Immature natural killer cell (primary cell): ENCODE results near the gene TFAP2C. TPM values are rescaled to one million over a fixed set of nuclear protein-coding genes. Genes with fewer than 3 reads are reported as not detected.
"Not testable (repeated sequence)": the region's sequence is repeated elsewhere in the genome, so short reads cannot be mapped to it uniquely, and the experiment has no call there.

Source experiments
- DNase-seq, 3 donors: peaks; one replicate each; pipeline ENCODE4 v3.0.0; 2022; ENCODE audit warnings: mixed read lengths in 1 of 3
- H3K27ac Mint-ChIP-seq, 6 donors: one replicate each; pipeline ENCODE4 v1.8.0; 2020; ENCODE audit warnings: mixed read lengths in 6 of 6, mild to moderate bottlenecking in 5 of 6, inconsistent platforms in 4 of 6, moderate library complexity in 3 of 6
- H3K27me3 Mint-ChIP-seq, 3 donors: one replicate each; pipeline ENCODE4 v1.8.0; 2020 to 2021; ENCODE audit warnings: low read depth in 3 of 3, mild to moderate bottlenecking in 3 of 3, mixed read lengths in 3 of 3, moderate library complexity in 3 of 3, inconsistent platforms in 1 of 3
- H3K36me3 Mint-ChIP-seq, 3 donors: one replicate each; pipeline ENCODE4 v1.8.0; 2020; ENCODE audit warnings: mixed read lengths in 3 of 3, inconsistent platforms in 2 of 3, mild to moderate bottlenecking in 2 of 3
- H3K4me1 Mint-ChIP-seq, 2 donors: one replicate each; pipeline ENCODE4 v1.8.0; 2020; ENCODE audit warnings: inconsistent platforms in 2 of 2, mild to moderate bottlenecking in 2 of 2, mixed read lengths in 2 of 2, moderate library complexity in 1 of 2
- H3K4me3 Mint-ChIP-seq, 5 donors: one replicate each; pipeline ENCODE4 v1.8.0; 2020; ENCODE audit warnings: mild to moderate bottlenecking in 5 of 5, mixed read lengths in 5 of 5, inconsistent platforms in 3 of 5, moderate library complexity in 3 of 5
- H3K9me3 Mint-ChIP-seq, 6 donors: one replicate each; pipeline ENCODE4 v1.8.0; 2020; ENCODE audit warnings: mild to moderate bottlenecking in 6 of 6, mixed read lengths in 6 of 6, inconsistent platforms in 4 of 6, moderate library complexity in 3 of 6
- polyA plus RNA-seq, 3 donors: library from polyadenylated mRNA; unstranded; fragments of 300-500 nt; fragmentation: Illumina TruSeq; gene quantifications; one replicate each; pipeline ENCODE4 v1.2.3, GENCODE V29; 2021

Gene TFAP2C
- polyA plus RNA-seq, 3 donors from 2014 or later, result not detected

GRCh38 chr20:56637576-56637975 lies 8.5 kb downstream of the TFAP2C start:
- no peaks in the 10 kb centered on the region for H3K4me1 Mint-ChIP-seq
- DNase-seq, result no peak
- H3K9me3 Mint-ChIP-seq, result no peaks in the 10 kb centered on the region
- H3K27ac Mint-ChIP-seq, result no peak overlapping the region
- peaks cover 4 to 31% (median 13%) of the 10 kb centered on the region in 3 donors for H3K27me3 Mint-ChIP-seq
- no peaks in the 10 kb centered on the region for H3K36me3 Mint-ChIP-seq
- no peak overlapping the region for H3K4me3 Mint-ChIP-seq

GRCh38 chr20:56646599-56646998 lies 17.5 kb downstream of the TFAP2C start:
- Mint-ChIP-seq H3K9me3 (peaks cover 0 to 3% (median 0%) of the 10 kb centered on the region in 6 donors), H3K4me1 (no peaks in the 10 kb centered on the region), H3K36me3 (no peaks in the 10 kb centered on the region), H3K27me3 (peaks cover 0 to 10% (median 2%) of the 10 kb centered on the region in 3 donors), H3K4me3 (no peak overlapping the region), H3K27ac (no peak overlapping the region)
- DNase-seq, result no peak

GRCh38 chr20:56653211-56653610 lies 24.1 kb downstream of the TFAP2C start:
- no peaks in the 10 kb centered on the region for H3K4me1 Mint-ChIP-seq
- H3K4me3 Mint-ChIP-seq, result no peak overlapping the region
- H3K9me3 Mint-ChIP-seq, result peaks cover 0 to 2% (median 0%) of the 10 kb centered on the region in 6 donors
- peaks cover 0 to 2% (median 2%) of the 10 kb centered on the region in 3 donors for H3K27me3 Mint-ChIP-seq
- H3K36me3 Mint-ChIP-seq, result no peaks in the 10 kb centered on the region
- H3K27ac Mint-ChIP-seq, result no peak overlapping the region
- DNase-seq, result no peak

- Mint-ChIP-seq H3K27ac (no peak overlapping the region), H3K27me3 (peaks cover 0 to 2% (median 2%) of the 10 kb centered on the region in 3 donors), H3K4me1 (no peaks in the 10 kb centered on the region), H3K9me3 (peaks cover 0 to 2% (median 0%) of the 10 kb centered on the region in 6 donors), H3K4me3 (no peak overlapping the region), H3K36me3 (no peaks in the 10 kb centered on the region)
- DNase-seq, result no peak
These were observed 27.5 kb downstream of the TFAP2C start for GRCh38 chr20:56656632-56657031.

- peaks cover 0 to 2% (median 2%) of the 10 kb centered on the region in 3 donors for H3K27me3 Mint-ChIP-seq
- H3K4me1 Mint-ChIP-seq, result no peaks in the 10 kb centered on the region
- no peak for DNase-seq
- peaks cover 0 to 2% (median 0%) of the 10 kb centered on the region in 6 donors for H3K9me3 Mint-ChIP-seq
- no peaks in the 10 kb centered on the region for H3K36me3 Mint-ChIP-seq
- H3K27ac Mint-ChIP-seq, result no peak overlapping the region
- H3K4me3 Mint-ChIP-seq, result no peak overlapping the region
These were observed 28.8 kb downstream of the TFAP2C start for GRCh38 chr20:56657879-56658278.

- H3K4me1 Mint-ChIP-seq, H3K27ac Mint-ChIP-seq, H3K27me3 Mint-ChIP-seq, H3K9me3 Mint-ChIP-seq, DNase-seq, H3K4me3 Mint-ChIP-seq, H3K36me3 Mint-ChIP-seq: not testable (repeated sequence)
These were observed 29.3 kb downstream of the TFAP2C start for GRCh38 chr20:56658341-56658947.

GRCh38 chr20:56663660-56664059 lies 34.6 kb downstream of the TFAP2C start:
- H3K36me3 Mint-ChIP-seq, result no peaks in the 10 kb centered on the region
- H3K27ac Mint-ChIP-seq, result no peak overlapping the region
- no peak overlapping the region for H3K4me3 Mint-ChIP-seq

GRCh38 chr20:56664796-56665195 lies 35.7 kb downstream of the TFAP2C start:
- Mint-ChIP-seq H3K27ac (no peak overlapping the region), H3K9me3 (no peaks in the 10 kb centered on the region), H3K27me3 (peaks cover 0 to 2% (median 0%) of the 10 kb centered on the region in 3 donors), H3K36me3 (no peaks in the 10 kb centered on the region), H3K4me3 (no peak overlapping the region), H3K4me1 (no peaks in the 10 kb centered on the region)
- DNase-seq, result no peak

More at GRCh38 chr20:56663660-56664059, 34.6 kb downstream of the TFAP2C start:
- H3K9me3 Mint-ChIP-seq, result no peaks in the 10 kb centered on the region
- no peak for DNase-seq
- H3K4me1 Mint-ChIP-seq, result no peaks in the 10 kb centered on the region
- H3K27me3 Mint-ChIP-seq, result peaks cover 0 to 2% (median 0%) of the 10 kb centered on the region in 3 donors

GRCh38 chr20:56665806-56666205 lies 36.7 kb downstream of the TFAP2C start:
- no peaks in the 10 kb centered on the region for H3K27me3 Mint-ChIP-seq
- H3K4me3 Mint-ChIP-seq, result no peak overlapping the region
- no peak for DNase-seq
- H3K27ac Mint-ChIP-seq, result no peak overlapping the region
- no peaks in the 10 kb centered on the region for H3K9me3 Mint-ChIP-seq
- no peaks in the 10 kb centered on the region for H3K36me3 Mint-ChIP-seq
- H3K4me1 Mint-ChIP-seq, result no peaks in the 10 kb centered on the region

GRCh38 chr20:56673450-56673849 lies 44.3 kb downstream of the TFAP2C start:
- Mint-ChIP-seq H3K4me1 (no peaks in the 10 kb centered on the region), H3K9me3 (no peaks in the 10 kb centered on the region), H3K4me3 (no peak overlapping the region), H3K27me3 (peaks cover 0 to 1% (median 0%) of the 10 kb centered on the region in 3 donors), H3K27ac (no peak overlapping the region), H3K36me3 (no peaks in the 10 kb centered on the region)
- DNase-seq, result no peak

GRCh38 chr20:56676001-56676400 lies 46.9 kb downstream of the TFAP2C start:
- Mint-ChIP-seq H3K27me3 (peaks cover 0 to 2% (median 1%) of the 10 kb centered on the region in 3 donors), H3K4me1 (no peaks in the 10 kb centered on the region), H3K4me3 (no peak overlapping the region), H3K9me3 (no peaks in the 10 kb centered on the region), H3K36me3 (no peaks in the 10 kb centered on the region), H3K27ac (no peak overlapping the region)
- no peak for DNase-seq

- H3K4me1 Mint-ChIP-seq, result no peaks in the 10 kb centered on the region
- H3K27me3 Mint-ChIP-seq, result peaks cover 0 to 2% (median 1%) of the 10 kb centered on the region in 3 donors
- no peaks in the 10 kb centered on the region for H3K9me3 Mint-ChIP-seq
- H3K4me3 Mint-ChIP-seq, result no peak overlapping the region
- DNase-seq, result no peak
- H3K27ac Mint-ChIP-seq, result no peak overlapping the region
- H3K36me3 Mint-ChIP-seq, result no peaks in the 10 kb centered on the region
These were observed 47.6 kb downstream of the TFAP2C start for GRCh38 chr20:56676679-56677078.

GRCh38 chr20:56683077-56683865 lies 54.2 kb downstream of the TFAP2C start:
- H3K9me3 Mint-ChIP-seq, result no peaks in the 10 kb centered on the region
- no peak overlapping the region for H3K27ac Mint-ChIP-seq
- no peaks in the 10 kb centered on the region for H3K4me1 Mint-ChIP-seq
- H3K27me3 Mint-ChIP-seq, result peaks cover 0 to 2% (median 0%) of the 10 kb centered on the region in 3 donors
- no peak overlapping the region for H3K4me3 Mint-ChIP-seq
- no peak for DNase-seq
- H3K36me3 Mint-ChIP-seq, result no peaks in the 10 kb centered on the region

- Mint-ChIP-seq H3K9me3 (no peaks in the 10 kb centered on the region), H3K4me3 (no peak overlapping the region), H3K27me3 (peaks cover 0 to 2% (median 0%) of the 10 kb centered on the region in 3 donors), H3K4me1 (no peaks in the 10 kb centered on the region), H3K27ac (no peak overlapping the region), H3K36me3 (no peaks in the 10 kb centered on the region)
- no peak for DNase-seq
These were observed 56.8 kb downstream of the TFAP2C start for GRCh38 chr20:56685879-56686278.
